ENCODE results near the gene CBLN2. TPM values are rescaled to one million over a fixed set of nuclear protein-coding genes. Genes with fewer than 3 reads are reported as not detected.

Gene CBLN2
- total and polyA plus RNA-seq, 2 of the 13 experiments (the other 11 are each of a cell fraction or from before 2014, with no cell fraction given): not detected

GRCh38 chr18:72502671-72503431 is 41.3 kb downstream of the CBLN2 start:
- CTCF ChIA-PET (ENCODE audit: low intra/inter-chr PET ratio, low total read pairs): no interaction called here
- FAIRE-seq (no peak), ATAC-seq (no peak), DNase-seq (ENCODE audit: low spot score) (no peak)
- Histone ChIP-seq H3K27me3 (ENCODE audit: control insufficient read depth in 1 of 2, insufficient read depth in 2 of 2, low read length in 2 of 2) (no peaks in the 10 kb centered on the region; a peak in 1 of 5 replicates), H4K20me1 (ENCODE audit: insufficient read depth, low read length) (no peaks in the 10 kb centered on the region), H3K27ac (ENCODE audit: extremely low read length, insufficient read depth, low read length) (no peak overlapping the region), H3K4me2 (ENCODE audit: low read depth, low read length) (no peak overlapping the region), H3K9ac (ENCODE audit: insufficient read depth, low read depth, low read length) (no peak overlapping the region), H3K4me1 (ENCODE audit: insufficient read depth, low read length) (no peaks in the 10 kb centered on the region), H3K4me3 (replicated peaks in 1 of 3; ENCODE audit: insufficient read depth in 1 of 3, low read depth in 2 of 3, low read length in 3 of 3) (no peak overlapping the region), H3K79me2 (ENCODE audit: insufficient read depth, low read length) (no peaks in the 10 kb centered on the region), H2AFZ (ENCODE audit: low read length) (no peak overlapping the region), H3K9me3 (ENCODE audit: low read length) (no peaks in the 10 kb centered on the region), H3K36me3 (replicated peaks in 1 of 2; ENCODE audit: control insufficient read depth in 1 of 2, insufficient read depth in 2 of 2, low read length in 2 of 2) (no peaks in the 10 kb centered on the region)
- POLR2A ChIA-PET: no interaction called here
- 45% methylated on average over 8 of the region's 19 CpGs for WGBS (ENCODE audit: low lambda C conversion rate)
- in situ Hi-C loops (cut with HindIII; ENCODE audit: extremely low pct_ligation_motif_present, low pct_unique_long_range_greater_than_20kb): no loop called here
- BruUV-seq (replicated peaks): no TSS peak
- intact Hi-C loops (cut with micrococcal nuclease; ENCODE audit: unreplicated experiment): no loop called here
- no peak for TF ChIP-seq ZNF816 (CRISPR knock-in tag; IDR thresholded peaks at IDR 0.05; ENCODE audit: borderline replicate concordance)
- no peak for TF ChIP-seq ZNF207 (IDR thresholded peaks at IDR 0.05; ENCODE audit: borderline replicate concordance)
- no peak for TF ChIP-seq CREBL2 (CRISPR knock-in tag; IDR thresholded peaks at IDR 0.05; ENCODE audit: borderline replicate concordance)
- no peak for TF ChIP-seq SALL2 (CRISPR knock-in tag; IDR thresholded peaks at IDR 0.05)
- no peak for TF ChIP-seq PAF1 (CRISPR knock-in tag; IDR thresholded peaks at IDR 0.05)
- TF ChIP-seq ATAD3A (CRISPR knock-in tag; IDR thresholded peaks at IDR 0.05): no peak
- TF ChIP-seq YEATS4 (CRISPR knock-in tag; IDR thresholded peaks at IDR 0.05; ENCODE audit: borderline replicate concordance): no peak
- TF ChIP-seq CREB3 (CRISPR knock-in tag; IDR thresholded peaks at IDR 0.05): no peak
- TF ChIP-seq MED8 (CRISPR knock-in tag; IDR thresholded peaks at IDR 0.05; ENCODE audit: insufficient replicate concordance): no peak
- TF ChIP-seq MIER3 (CRISPR knock-in tag; IDR thresholded peaks at IDR 0.05; ENCODE audit: borderline replicate concordance): no peak
- no peak for TF ChIP-seq ZNF253 (CRISPR knock-in tag; IDR thresholded peaks at IDR 0.05; ENCODE audit: borderline replicate concordance)
- no peak for TF ChIP-seq PREB (CRISPR knock-in tag; IDR thresholded peaks at IDR 0.05)
- no peak for TF ChIP-seq KLF12 (CRISPR knock-in tag; IDR thresholded peaks at IDR 0.05; ENCODE audit: borderline replicate concordance)
- TF ChIP-seq SUZ12 (IDR thresholded peaks at IDR 0.05; ENCODE audit: low read depth, low read length): no peak
- TF ChIP-seq ZNF124 (CRISPR knock-in tag; IDR thresholded peaks at IDR 0.05): no peak
- no peak for TF ChIP-seq NKX3-1 (CRISPR knock-in tag; IDR thresholded peaks at IDR 0.05)
- no peak for TF ChIP-seq PRMT3 (CRISPR knock-in tag; IDR thresholded peaks at IDR 0.05; ENCODE audit: borderline replicate concordance, low read depth)
- no peak for TF ChIP-seq YY1 (IDR thresholded peaks at IDR 0.05; ENCODE audit: insufficient read depth, insufficient replicate concordance, low read depth, low read length)
- TF ChIP-seq FOXP4 (CRISPR knock-in tag; IDR thresholded peaks at IDR 0.05): no peak
